ENCODE results near the gene STIL.

GRCh38 chr1:47233186-47233585 is 80.8 kb downstream of the STIL start:
- TF ChIP-seq POLR2AphosphoS5 (IDR thresholded peaks at IDR 0.05; ENCODE audit: low read depth, low read length) (no peak), POLR2A (IDR thresholded peaks at IDR 0.05; ENCODE audit: low read depth, low read length) (no peak)

Measured in GM12892 (cell line).